Subcutaneous abdominal adipose tissue (tissue), 5 donors: ENCODE results near the gene MYO15B.

Experiments
- H3K27ac ChIP-seq: one replicate; pipeline ENCODE4 v1.7.0; 2013; ENCODE audit warnings: low read depth, mild to moderate bottlenecking, inconsistent platforms, low read length, moderate library complexity
- H3K27me3 ChIP-seq, 5 donors: one replicate each; pipeline ENCODE4 v1.7.0; 2013; ENCODE audit warnings: low read length in 5 of 5, inconsistent platforms in 1 of 5; ENCODE audit not compliant: control insufficient read depth in 5 of 5, insufficient read depth in 4 of 5
- H3K36me3 ChIP-seq, 5 donors: one replicate each; pipeline ENCODE4 v1.7.0; 2013; ENCODE audit warnings: low read length in 5 of 5; ENCODE audit not compliant: control insufficient read depth in 5 of 5, insufficient read depth in 5 of 5
- H3K4me1 ChIP-seq, 5 donors: one replicate each; pipeline ENCODE4 v1.7.0; 2013; ENCODE audit warnings: low read length in 5 of 5, mild to moderate bottlenecking in 3 of 5, moderate library complexity in 1 of 5; ENCODE audit not compliant: control insufficient read depth in 5 of 5, insufficient read depth in 5 of 5
- H3K4me3 ChIP-seq, 5 donors: one replicate each; pipeline ENCODE4 v1.7.0; 2013; ENCODE audit warnings: low read length in 5 of 5, low read depth in 1 of 5
- H3K9ac ChIP-seq, 5 donors: one replicate each; pipeline ENCODE4 v1.7.0; 2013; ENCODE audit warnings: low read length in 5 of 5, mild to moderate bottlenecking in 4 of 5, moderate library complexity in 3 of 5
- H3K9me3 ChIP-seq, 5 donors: one replicate each; pipeline ENCODE4 v1.7.0; 2013; ENCODE audit warnings: low read length in 5 of 5; ENCODE audit not compliant: control insufficient read depth in 5 of 5
- donor health status: healthy.
- donor health status: healthy.
- donor health status: healthy.
- donor health status: healthy.
- donor health status: healthy.

The MYO15B gene

GRCh38 chr17:75568412-75569255 is 19.0 kb upstream of the MYO15B start:
- H3K36me3 ChIP-seq: peaks cover 0 to 15% (median 5%) of the 10 kb centered on the region in 5 donors
- H3K27ac ChIP-seq: no peak overlapping the region
- H3K4me3 ChIP-seq: no peak overlapping the region
- no peaks in the 10 kb centered on the region for H3K27me3 ChIP-seq
- H3K9me3 ChIP-seq: no peaks in the 10 kb centered on the region
- H3K4me1 ChIP-seq: peaks cover 0 to 15% (median 0%) of the 10 kb centered on the region in 5 donors
- no peak overlapping the region for H3K9ac ChIP-seq

- no peak overlapping the region for H3K9ac ChIP-seq
- no peaks in the 10 kb centered on the region for H3K9me3 ChIP-seq
- H3K27me3 ChIP-seq: no peaks in the 10 kb centered on the region
- no peak overlapping the region for H3K27ac ChIP-seq
- peaks cover 0 to 7% (median 2%) of the 10 kb centered on the region in 5 donors for H3K36me3 ChIP-seq
- H3K4me1 ChIP-seq: peaks cover 0 to 15% (median 0%) of the 10 kb centered on the region in 5 donors
- no peak overlapping the region for H3K4me3 ChIP-seq
These were observed 17.4 kb upstream of the MYO15B start for GRCh38 chr17:75570034-75570676.

- Histone ChIP-seq H3K36me3 (peaks cover 0 to 5% (median 0%) of the 10 kb centered on the region in 5 donors), H3K9ac (no peak overlapping the region), H3K27me3 (no peaks in the 10 kb centered on the region), H3K4me3 (no peak overlapping the region), H3K27ac (no peak overlapping the region), H3K9me3 (no peaks in the 10 kb centered on the region), H3K4me1 (peaks cover 0 to 15% (median 0%) of the 10 kb centered on the region in 5 donors)
These were observed 16.8 kb upstream of the MYO15B start for GRCh38 chr17:75570772-75571171.

GRCh38 chr17:75571197-75571884 is 16.3 kb upstream of the MYO15B start:
- H3K36me3 ChIP-seq: peaks cover 0 to 4% (median 0%) of the 10 kb centered on the region in 5 donors
- H3K27me3 ChIP-seq: no peaks in the 10 kb centered on the region
- peak overlapping the region in 1 of 5 donors; percentile 13 for H3K9ac ChIP-seq
- H3K27ac ChIP-seq: no peak overlapping the region
- no peaks in the 10 kb centered on the region for H3K9me3 ChIP-seq
- no peak overlapping the region for H3K4me3 ChIP-seq
- peaks cover 0 to 15% (median 0%) of the 10 kb centered on the region in 5 donors for H3K4me1 ChIP-seq

- Histone ChIP-seq H3K9me3 (no peaks in the 10 kb centered on the region), H3K9ac (no peak overlapping the region), H3K27me3 (no peaks in the 10 kb centered on the region), H3K4me3 (no peak overlapping the region), H3K27ac (no peak overlapping the region), H3K4me1 (peaks cover 0 to 15% (median 0%) of the 10 kb centered on the region in 5 donors), H3K36me3 (peaks cover 0 to 4% (median 0%) of the 10 kb centered on the region in 5 donors)
These were observed 15.8 kb upstream of the MYO15B start for GRCh38 chr17:75571885-75572215.

- Histone ChIP-seq H3K4me3 (no peak overlapping the region), H3K9me3 (no peaks in the 10 kb centered on the region), H3K9ac (no peak overlapping the region), H3K36me3 (peaks cover 0 to 4% (median 0%) of the 10 kb centered on the region in 5 donors), H3K27ac (no peak overlapping the region), H3K27me3 (no peaks in the 10 kb centered on the region), H3K4me1 (peaks cover 0 to 15% (median 0%) of the 10 kb centered on the region in 5 donors)
These were observed 14.7 kb upstream of the MYO15B start for GRCh38 chr17:75572713-75573539.

- Histone ChIP-seq H3K36me3 (peaks cover 0 to 4% (median 0%) of the 10 kb centered on the region in 5 donors), H3K9ac (no peak overlapping the region), H3K4me3 (no peak overlapping the region), H3K27ac (no peak overlapping the region), H3K4me1 (peaks cover 0 to 15% (median 0%) of the 10 kb centered on the region in 5 donors), H3K27me3 (no peaks in the 10 kb centered on the region), H3K9me3 (no peaks in the 10 kb centered on the region)
These were observed 14.1 kb upstream of the MYO15B start for GRCh38 chr17:75573540-75573957.

GRCh38 chr17:75573994-75574393 is 13.6 kb upstream of the MYO15B start:
- peaks cover 0 to under 1% (median 0%) of the 10 kb centered on the region in 5 donors for H3K36me3 ChIP-seq
- H3K9ac ChIP-seq: no peak overlapping the region
- H3K4me1 ChIP-seq: peaks cover 0 to 15% (median 0%) of the 10 kb centered on the region in 5 donors
- no peaks in the 10 kb centered on the region for H3K9me3 ChIP-seq
- no peak overlapping the region for H3K4me3 ChIP-seq
- no peaks in the 10 kb centered on the region for H3K27me3 ChIP-seq
- no peak overlapping the region for H3K27ac ChIP-seq

- Histone ChIP-seq H3K9ac (no peak overlapping the region), H3K27me3 (no peaks in the 10 kb centered on the region), H3K36me3 (no peaks in the 10 kb centered on the region), H3K4me1 (peaks cover 0 to 15% (median 0%) of the 10 kb centered on the region in 5 donors), H3K4me3 (no peak overlapping the region), H3K9me3 (no peaks in the 10 kb centered on the region), H3K27ac (no peak overlapping the region)
These were observed 13.1 kb upstream of the MYO15B start for GRCh38 chr17:75574404-75575036.
